Nephron (organoid): ENCODE data around the gene ZNF775.

ENCODE experiments used
- H3K27ac Mint-ChIP-seq, 3 experiments: 2 replicates each; pipeline ENCODE4 v1.8.0; 2020; ENCODE audit warnings: mixed read lengths in 3 of 3, mild to moderate bottlenecking in 2 of 3, moderate library complexity in 1 of 3
- H3K27me3 Mint-ChIP-seq: 2 replicates; pipeline ENCODE4 v1.8.0; 2021; ENCODE audit warnings: low read depth, mild to moderate bottlenecking, moderate library complexity, mixed read lengths
- H3K36me3 Mint-ChIP-seq: 2 replicates; pipeline ENCODE4 v1.8.0; 2020; ENCODE audit warnings: low read depth, mixed read lengths
- H3K4me1 Mint-ChIP-seq: 2 replicates; pipeline ENCODE4 v1.8.0; 2020; ENCODE audit warnings: mixed read lengths
- H3K4me3 Mint-ChIP-seq, 3 experiments: 2 replicates each; pipeline ENCODE4 v1.8.0; 2020; ENCODE audit warnings: mild to moderate bottlenecking in 3 of 3, mixed read lengths in 3 of 3, moderate library complexity in 2 of 3
- H3K9me3 Mint-ChIP-seq: 2 replicates; pipeline ENCODE4 v1.8.0; 2020; ENCODE audit warnings: mixed read lengths
- TF ChIP-seq, protein P1 (sequence below), 3 experiments: fragments of 200-600 bp; sonication (generic); IDR thresholded peaks; one replicate each; pipeline ENCODE4 v1.5.0; 2021; ENCODE audit warnings: antibody characterized with exemption in 3 of 3; ENCODE audit not compliant: unreplicated experiment in 3 of 3

ZNF775 gene

DNA sequence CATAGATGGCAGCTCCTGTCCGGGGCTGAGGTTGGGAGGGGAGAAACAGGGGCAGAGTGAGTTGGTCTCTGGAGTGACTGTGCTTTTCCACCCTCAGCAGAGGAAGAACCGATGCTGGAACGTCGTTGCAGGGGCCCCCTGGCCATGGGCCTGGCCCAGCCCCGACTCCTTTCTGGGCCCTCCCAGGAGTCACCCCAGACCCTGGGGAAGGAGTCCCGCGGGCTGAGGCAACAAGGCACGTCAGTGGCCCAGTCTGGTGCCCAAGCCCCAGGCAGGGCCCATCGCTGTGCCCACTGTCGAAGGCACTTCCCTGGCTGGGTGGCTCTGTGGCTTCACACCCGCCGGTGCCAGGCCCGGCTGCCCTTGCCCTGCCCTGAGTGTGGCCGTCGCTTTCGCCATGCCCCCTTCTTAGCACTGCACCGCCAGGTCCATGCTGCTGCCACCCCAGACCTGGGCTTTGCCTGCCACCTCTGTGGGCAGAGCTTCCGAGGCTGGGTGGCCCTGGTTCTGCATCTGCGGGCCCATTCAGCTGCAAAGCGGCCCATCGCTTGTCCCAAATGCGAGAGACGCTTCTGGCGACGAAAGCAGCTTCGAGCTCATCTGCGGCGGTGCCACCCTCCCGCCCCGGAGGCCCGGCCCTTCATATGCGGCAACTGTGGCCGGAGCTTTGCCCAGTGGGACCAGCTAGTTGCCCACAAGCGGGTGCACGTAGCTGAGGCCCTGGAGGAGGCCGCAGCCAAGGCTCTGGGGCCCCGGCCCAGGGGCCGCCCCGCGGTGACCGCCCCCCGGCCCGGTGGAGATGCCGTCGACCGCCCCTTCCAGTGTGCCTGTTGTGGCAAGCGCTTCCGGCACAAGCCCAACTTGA is 7.8 kb upstream of the ZNF775 start:
- TF ChIP-seq, protein P1, sequence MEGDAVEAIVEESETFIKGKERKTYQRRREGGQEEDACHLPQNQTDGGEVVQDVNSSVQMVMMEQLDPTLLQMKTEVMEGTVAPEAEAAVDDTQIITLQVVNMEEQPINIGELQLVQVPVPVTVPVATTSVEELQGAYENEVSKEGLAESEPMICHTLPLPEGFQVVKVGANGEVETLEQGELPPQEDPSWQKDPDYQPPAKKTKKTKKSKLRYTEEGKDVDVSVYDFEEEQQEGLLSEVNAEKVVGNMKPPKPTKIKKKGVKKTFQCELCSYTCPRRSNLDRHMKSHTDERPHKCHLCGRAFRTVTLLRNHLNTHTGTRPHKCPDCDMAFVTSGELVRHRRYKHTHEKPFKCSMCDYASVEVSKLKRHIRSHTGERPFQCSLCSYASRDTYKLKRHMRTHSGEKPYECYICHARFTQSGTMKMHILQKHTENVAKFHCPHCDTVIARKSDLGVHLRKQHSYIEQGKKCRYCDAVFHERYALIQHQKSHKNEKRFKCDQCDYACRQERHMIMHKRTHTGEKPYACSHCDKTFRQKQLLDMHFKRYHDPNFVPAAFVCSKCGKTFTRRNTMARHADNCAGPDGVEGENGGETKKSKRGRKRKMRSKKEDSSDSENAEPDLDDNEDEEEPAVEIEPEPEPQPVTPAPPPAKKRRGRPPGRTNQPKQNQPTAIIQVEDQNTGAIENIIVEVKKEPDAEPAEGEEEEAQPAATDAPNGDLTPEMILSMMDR (IDR thresholded peaks at IDR 0.05; ENCODE audit: unreplicated experiment in 3 of 3), result no peak
- H3K27me3 Mint-ChIP-seq, result no peaks in the 10 kb centered on the region
- H3K27ac Mint-ChIP-seq, result peak overlapping the region; percentile 96 to 99 (median 99)
- H3K4me3 Mint-ChIP-seq, result peak overlapping the region in 1 of 3 experiments; percentile 99
- H3K36me3 Mint-ChIP-seq, result peaks cover 35% of the 10 kb centered on the region
- H3K4me1 Mint-ChIP-seq, result peaks cover 60% of the 10 kb centered on the region
- H3K9me3 Mint-ChIP-seq, result no peaks in the 10 kb centered on the region

GRCh38 chr7:150371996-150372270 is 7.2 kb upstream of the ZNF775 start:
- Mint-ChIP-seq H3K27me3 (no peaks in the 10 kb centered on the region), H3K4me3 (no peak overlapping the region), H3K9me3 (no peaks in the 10 kb centered on the region), H3K36me3 (peaks cover 35% of the 10 kb centered on the region), H3K4me1 (peaks cover 65% of the 10 kb centered on the region), H3K27ac (no peak overlapping the region)
- TF ChIP-seq, protein P1 (IDR thresholded peaks at IDR 0.05; ENCODE audit: unreplicated experiment in 3 of 3), result no peak

DNA sequence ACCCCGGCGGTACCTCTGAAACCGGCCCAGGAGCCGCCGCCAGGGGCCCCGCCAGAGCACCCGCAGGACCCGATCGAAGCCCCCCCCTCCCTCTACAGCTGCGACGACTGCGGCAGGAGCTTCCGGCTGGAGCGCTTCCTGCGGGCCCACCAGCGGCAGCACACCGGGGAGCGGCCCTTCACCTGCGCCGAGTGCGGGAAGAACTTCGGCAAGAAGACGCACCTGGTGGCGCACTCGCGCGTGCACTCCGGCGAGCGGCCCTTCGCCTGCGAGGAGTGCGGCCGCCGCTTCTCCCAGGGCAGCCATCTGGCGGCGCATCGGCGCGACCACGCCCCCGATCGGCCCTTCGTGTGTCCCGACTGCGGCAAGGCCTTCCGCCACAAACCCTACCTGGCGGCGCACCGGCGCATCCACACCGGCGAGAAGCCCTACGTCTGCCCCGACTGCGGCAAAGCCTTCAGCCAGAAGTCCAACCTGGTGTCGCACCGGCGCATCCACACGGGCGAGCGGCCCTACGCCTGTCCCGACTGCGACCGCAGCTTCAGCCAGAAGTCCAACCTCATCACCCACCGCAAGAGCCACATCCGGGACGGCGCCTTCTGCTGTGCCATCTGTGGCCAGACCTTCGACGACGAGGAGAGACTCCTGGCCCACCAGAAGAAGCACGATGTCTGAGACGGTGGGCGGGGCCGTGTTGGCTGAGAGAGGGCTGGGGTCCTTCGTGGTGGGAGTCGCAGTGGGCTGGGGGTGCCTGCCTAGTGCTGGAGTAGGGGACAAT is 6.7 kb upstream of the ZNF775 start:
- Mint-ChIP-seq H3K36me3 (peaks cover 35% of the 10 kb centered on the region), H3K4me1 (peaks cover 66% of the 10 kb centered on the region), H3K4me3 (peak overlapping the region in 1 of 3 experiments; percentile 51), H3K27me3 (no peaks in the 10 kb centered on the region), H3K27ac (no peak overlapping the region), H3K9me3 (no peaks in the 10 kb centered on the region)
- TF ChIP-seq, protein P1 (IDR thresholded peaks at IDR 0.05; ENCODE audit: unreplicated experiment in 3 of 3), result no peak

- H3K27me3 Mint-ChIP-seq, result no peaks in the 10 kb centered on the region
- H3K4me1 Mint-ChIP-seq, result peaks cover 68% of the 10 kb centered on the region
- H3K9me3 Mint-ChIP-seq, result no peaks in the 10 kb centered on the region
- TF ChIP-seq, protein P1 (IDR thresholded peaks at IDR 0.05; ENCODE audit: unreplicated experiment in 3 of 3), result no peak
- peak overlapping the region; percentile 42 to 67 (median 66) for H3K27ac Mint-ChIP-seq
- H3K36me3 Mint-ChIP-seq, result peaks cover 35% of the 10 kb centered on the region
- peak overlapping the region; percentile 50 to 51 (median 51) for H3K4me3 Mint-ChIP-seq
These were observed 5.9 kb upstream of the ZNF775 start for GRCh38 chr7:150373049-150373801.

- peaks cover 68% of the 10 kb centered on the region for H3K4me1 Mint-ChIP-seq
- peaks cover 35% of the 10 kb centered on the region for H3K36me3 Mint-ChIP-seq
- peak overlapping the region in 1 of 3 experiments; percentile 51 for H3K4me3 Mint-ChIP-seq
- H3K27ac Mint-ChIP-seq, result peak overlapping the region; percentile 58 to 67 (median 66)
- no peaks in the 10 kb centered on the region for H3K9me3 Mint-ChIP-seq
- no peaks in the 10 kb centered on the region for H3K27me3 Mint-ChIP-seq
- TF ChIP-seq, protein P1 (IDR thresholded peaks at IDR 0.05; ENCODE audit: unreplicated experiment in 3 of 3), result no peak
These were observed 5.1 kb upstream of the ZNF775 start for GRCh38 chr7:150374026-150374425.
